HCT116 (cell line): Measurements from ENCODE around the gene OPN5. TPM values are rescaled to one million over a fixed set of nuclear protein-coding genes. Genes with fewer than 3 reads are reported as not detected.

Experiments
- ATAC-seq: fragments of 200-7000 bp; cut with Tn5 transposase; 2 replicates; pipeline ENCODE4 v1.9.1; 2020; ENCODE audit warnings: mild to moderate bottlenecking, moderate library complexity
- BruUV-seq: library from RNA; stranded (reverse); fragments of 400-500 nt; replicated peaks from 2 replicates; lab custom pipeline; 2021; lab: Mats Ljungman, UMichigan
- CTCF ChIA-PET: fragments of 300-600 bp; sonication (Branson Sonifier 250); formaldehyde crosslinking; loops from one replicate; lab custom pipeline; 2021; ENCODE audit warnings: antibody characterized with exemption; lab: Charles Lee
- POLR2A ChIA-PET: fragments of 300-600, 350-600 bp; sonication (Branson Sonifier 250); formaldehyde crosslinking; loops from one replicate; lab custom pipeline; 2021; ENCODE audit warnings: antibody characterized with exemption; lab: Charles Lee
- RAD21 ChIA-PET, 2 experiments: fragments of 300-600 bp; sonication (Branson Sonifier 250); formaldehyde crosslinking; loops; one replicate each; lab custom pipeline; 2023; ENCODE audit warnings: low total read pairs in 2 of 2; ENCODE audit not compliant: uncharacterized antibody in 2 of 2, unreplicated experiment in 2 of 2, low non-redundant PET in 1 of 2; lab: Charles Lee
- DNase-seq: peaks from one replicate; pipeline ENCODE4 v3.0.0-alpha.2; 2010; ENCODE audit warnings: low read depth, low spot score
- H2AFZ ChIP-seq: fragments of 200-600 bp; shearing (Covaris generic), sonication (generic); 2 replicates; pipeline ENCODE4 v1.6.1; 2017; ENCODE audit warnings: low read depth, mixed run types, mixed read lengths, antibody characterized with exemption, low read length; ENCODE audit not compliant: poor library complexity, severe bottlenecking
- H3K27ac ChIP-seq: 2 replicates; pipeline ENCODE4 v1.5.1; 2012; ENCODE audit warnings: low read depth, low read length
- H3K27me3 ChIP-seq: fragments of 200-600 bp; sonication (generic); 2 replicates; pipeline ENCODE4 v1.6.1; 2016; ENCODE audit warnings: mixed run types, low read length, mixed read lengths; ENCODE audit not compliant: insufficient read depth
- H3K36me3 ChIP-seq, 2 experiments: fragments of 200-500 bp in 1 of 2; fragments of 200-600 bp in 1 of 2; sonication (Bioruptor generic) in 1 of 2; sonication (generic) in 1 of 2; 2 replicates each; pipeline versions ENCODE4 v1.5.1 to v1.6.1; 2014 to 2016; ENCODE audit warnings: low read length in 2 of 2, inconsistent platforms in 1 of 2, mixed read lengths in 1 of 2, mixed run types in 1 of 2; ENCODE audit not compliant: insufficient read depth in 2 of 2, control insufficient read depth in 1 of 2
- H3K4me1 ChIP-seq, 2 experiments: fragments of 200-600 bp in 1 of 2; sonication (generic) in 1 of 2; 2 replicates each; pipeline versions ENCODE4 v1.5.1 to v1.6.1; 2012 to 2017; ENCODE audit warnings: low read length in 2 of 2, inconsistent platforms in 1 of 2, mild to moderate bottlenecking in 1 of 2, mixed read lengths in 1 of 2, mixed run types in 1 of 2, moderate library complexity in 1 of 2; ENCODE audit not compliant: insufficient read depth in 2 of 2, control insufficient read depth in 1 of 2
- H3K4me2 ChIP-seq: fragments of 200-600 bp; sonication (generic); 2 replicates; pipeline ENCODE4 v1.6.1; 2017; ENCODE audit warnings: mixed run types, low read length, mixed read lengths
- H3K4me3 ChIP-seq, 2 experiments: fragments of 200-600 bp in 1 of 2; sonication (generic) in 1 of 2; replicated peaks in 1 of 2; 2 replicates each; pipeline ENCODE4 v1.5.1; 2011 to 2016; ENCODE audit warnings: low read length in 2 of 2, control low read depth in 1 of 2, low read depth in 1 of 2, mild to moderate bottlenecking in 1 of 2, mixed read lengths in 1 of 2, mixed run types in 1 of 2
- H3K79me2 ChIP-seq: fragments of 200-600 bp; sonication (generic); 2 replicates; pipeline ENCODE4 v1.6.1; 2017; ENCODE audit warnings: mild to moderate bottlenecking, mixed run types, low read length, moderate library complexity, mixed read lengths; ENCODE audit not compliant: insufficient read depth
- H3K9ac ChIP-seq: fragments of 200-600 bp; sonication (generic); 2 replicates; pipeline ENCODE4 v1.6.1; 2016; ENCODE audit warnings: low read length, mixed read lengths
- H3K9me2 ChIP-seq: fragments of 200-600 bp; sonication (generic), shearing (Covaris generic); 2 replicates; pipeline ENCODE4 v1.6.1; 2017; ENCODE audit warnings: mixed run types, mild to moderate bottlenecking, moderate library complexity; ENCODE audit not compliant: insufficient read depth
- H3K9me3 ChIP-seq, 2 experiments: fragments of 200-500 bp in 1 of 2; fragments of 200-600 bp in 1 of 2; sonication (Bioruptor generic) in 1 of 2; sonication (generic) in 1 of 2; 2 replicates each; pipeline ENCODE4 v1.6.1; 2014 to 2017; ENCODE audit warnings: low read length in 2 of 2, mixed read lengths in 2 of 2, inconsistent platforms in 1 of 2, low read depth in 1 of 2, mild to moderate bottlenecking in 1 of 2, mixed run types in 1 of 2, moderate library complexity in 1 of 2; ENCODE audit not compliant: control insufficient read depth in 1 of 2, insufficient read depth in 1 of 2
- H4K20me1 ChIP-seq: fragments of 200-600 bp; sonication (generic), shearing (Covaris generic); 2 replicates; pipeline ENCODE4 v1.6.1; 2017; ENCODE audit warnings: mixed run types, mild to moderate bottlenecking, moderate library complexity; ENCODE audit not compliant: insufficient read depth
- ELF1 ChIP-seq: IDR thresholded peaks from 2 replicates; pipeline ENCODE4 v1.6.1; 2012; ENCODE audit warnings: low read depth, borderline replicate concordance
- EZH2phosphoT487 ChIP-seq: fragments of 200-600 bp; IDR thresholded peaks from 2 replicates; pipeline ENCODE4 v1.6.1; 2018; ENCODE audit warnings: antibody characterized with exemption, borderline replicate concordance
- POLR2A ChIP-seq: IDR thresholded peaks from 2 replicates; pipeline ENCODE4 v1.7.0; 2011; ENCODE audit warnings: borderline replicate concordance; ENCODE audit not compliant: insufficient read depth, insufficient read length; ENCODE audit errors: extremely low read depth
- POLR2AphosphoS5 ChIP-seq: IDR thresholded peaks from 2 replicates; pipeline ENCODE4 v1.6.1; 2011; ENCODE audit warnings: mild to moderate bottlenecking, low read depth, low read length, moderate library complexity
- SIN3A ChIP-seq: IDR thresholded peaks from 2 replicates; pipeline ENCODE4 v1.6.1; 2012; ENCODE audit warnings: low read depth
- intact Hi-C: fragments of 100-400 bp; cut with micrococcal nuclease; formaldehyde crosslinking; loops from 2 replicates; pipeline ENCODE4 v1.10.0; 2022
- total RNA-seq: library from RNA; stranded (reverse); gene quantifications from one replicate; pipeline ENCODE4 v1.2.1, GENCODE V29; 2021; ENCODE audit not compliant: unreplicated experiment
- TF ChIP-seq, protein P1 (sequence below): IDR thresholded peaks from 2 replicates; pipeline ENCODE4 v1.6.1; 2012; ENCODE audit warnings: low read depth

OPN5 gene
- total RNA-seq, 1 experiment from 2014 or later, result not detected

- Histone ChIP-seq H3K27ac (no peak overlapping the region), H3K27me3 (no peaks in the 10 kb centered on the region), H3K79me2 (no peaks in the 10 kb centered on the region), H3K4me2 (no peak overlapping the region), H2AFZ (no peak overlapping the region), H3K4me1 (no peaks in the 10 kb centered on the region), H3K9me3 (no peaks in the 10 kb centered on the region), H3K9me2 (no peaks in the 10 kb centered on the region), H3K4me3 (no peak overlapping the region), H4K20me1 (no peaks in the 10 kb centered on the region), H3K9ac (no peak overlapping the region), H3K36me3 (no peaks in the 10 kb centered on the region)
- TF ChIP-seq, protein P1, sequence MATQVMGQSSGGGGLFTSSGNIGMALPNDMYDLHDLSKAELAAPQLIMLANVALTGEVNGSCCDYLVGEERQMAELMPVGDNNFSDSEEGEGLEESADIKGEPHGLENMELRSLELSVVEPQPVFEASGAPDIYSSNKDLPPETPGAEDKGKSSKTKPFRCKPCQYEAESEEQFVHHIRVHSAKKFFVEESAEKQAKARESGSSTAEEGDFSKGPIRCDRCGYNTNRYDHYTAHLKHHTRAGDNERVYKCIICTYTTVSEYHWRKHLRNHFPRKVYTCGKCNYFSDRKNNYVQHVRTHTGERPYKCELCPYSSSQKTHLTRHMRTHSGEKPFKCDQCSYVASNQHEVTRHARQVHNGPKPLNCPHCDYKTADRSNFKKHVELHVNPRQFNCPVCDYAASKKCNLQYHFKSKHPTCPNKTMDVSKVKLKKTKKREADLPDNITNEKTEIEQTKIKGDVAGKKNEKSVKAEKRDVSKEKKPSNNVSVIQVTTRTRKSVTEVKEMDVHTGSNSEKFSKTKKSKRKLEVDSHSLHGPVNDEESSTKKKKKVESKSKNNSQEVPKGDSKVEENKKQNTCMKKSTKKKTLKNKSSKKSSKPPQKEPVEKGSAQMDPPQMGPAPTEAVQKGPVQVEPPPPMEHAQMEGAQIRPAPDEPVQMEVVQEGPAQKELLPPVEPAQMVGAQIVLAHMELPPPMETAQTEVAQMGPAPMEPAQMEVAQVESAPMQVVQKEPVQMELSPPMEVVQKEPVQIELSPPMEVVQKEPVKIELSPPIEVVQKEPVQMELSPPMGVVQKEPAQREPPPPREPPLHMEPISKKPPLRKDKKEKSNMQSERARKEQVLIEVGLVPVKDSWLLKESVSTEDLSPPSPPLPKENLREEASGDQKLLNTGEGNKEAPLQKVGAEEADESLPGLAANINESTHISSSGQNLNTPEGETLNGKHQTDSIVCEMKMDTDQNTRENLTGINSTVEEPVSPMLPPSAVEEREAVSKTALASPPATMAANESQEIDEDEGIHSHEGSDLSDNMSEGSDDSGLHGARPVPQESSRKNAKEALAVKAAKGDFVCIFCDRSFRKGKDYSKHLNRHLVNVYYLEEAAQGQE, result no peak
- TF ChIP-seq EZH2phosphoT487, result no peak
- no peak for TF ChIP-seq SIN3A
- no peak for TF ChIP-seq POLR2A
- no peak for TF ChIP-seq ELF1
- no peak for TF ChIP-seq POLR2AphosphoS5
- no peak for DNase-seq
- intact Hi-C loops, result no loop called here
- POLR2A ChIA-PET, result no interaction called here
- CTCF ChIA-PET, result no interaction called here
- RAD21 ChIA-PET, result no interaction called here
- ATAC-seq, result no peak
- BruUV-seq, result no TSS peak
These were observed 50.7 kb downstream of the OPN5 start for GRCh38 chr6:47832386-47833100.
